K562 (cell line): ENCODE results near the gene ASF1B.

ENCODE experiments used
- CTCF ChIP-seq, 3 experiments: IDR thresholded peaks in 2 of 3; conservative IDR thresholded peaks in 1 of 3; 2 replicates each; pipeline ENCODE4 v1.5.1; 2011 to 2012; ENCODE audit warnings: low read length in 3 of 3, mild to moderate bottlenecking in 3 of 3, control low read depth in 2 of 3, improper control_type of control experiment in 1 of 3, inconsistent platforms in 1 of 3, low read depth in 1 of 3, mixed read lengths in 1 of 3, moderate library complexity in 1 of 3; ENCODE audit not compliant: insufficient read depth in 2 of 3
- HDAC1 ChIP-seq, 2 experiments: fragments of 450-650 bp; IDR thresholded peaks; 2 replicates each; pipeline ENCODE4 v1.6.1; 2016 to 2017; ENCODE audit warnings: inconsistent platforms in 1 of 2, mild to moderate bottlenecking in 1 of 2, moderate library complexity in 1 of 2
- MYC ChIP-seq, 2 experiments: fragments of 250-450 bp in 1 of 2; sonication (Bioruptor Pico) in 1 of 2; IDR thresholded peaks; 2 replicates each; pipeline versions ENCODE4 v1.5.1 to v1.6.1; 2012 to 2021; ENCODE audit warnings: low read depth in 2 of 2, borderline replicate concordance in 1 of 2, improper control_type of control experiment in 1 of 2, low read length in 1 of 2, mild to moderate bottlenecking in 1 of 2, moderate library complexity in 1 of 2
- SMARCC2 ChIP-seq: fragments of 450-650 bp; IDR thresholded peaks from 2 replicates; pipeline ENCODE4 v1.6.1; 2017; ENCODE audit warnings: antibody characterized with exemption, moderate library complexity, mild to moderate bottlenecking, low read depth

GRCh38 chr19:14127929-14128509 is 8.4 kb downstream of the ASF1B start:
- no peak for TF ChIP-seq HDAC1 (IDR thresholded peaks at IDR 0.05)
- TF ChIP-seq SMARCC2 = no peak
- TF ChIP-seq MYC (IDR thresholded peaks at IDR 0.05; ENCODE audit: low read depth, low read length) = no peak
- no peak for TF ChIP-seq MYC (CRISPR knock-in tag; IDR thresholded peaks at IDR 0.05; ENCODE audit: borderline replicate concordance, low read depth)
- TF ChIP-seq CTCF (IDR thresholded peaks at IDR 0.05 in 2 of 3, conservative IDR thresholded peaks at IDR 0.05 in 1 of 3; ENCODE audit: insufficient read depth in 2 of 3, low read depth in 1 of 3, low read length in 3 of 3) = no peak
